ENCODE data around the gene CD300LF.

- TF ChIP-seq POLR2AphosphoS5 (IDR thresholded peaks at IDR 0.05) (no peak), CTCF (IDR thresholded peaks at IDR 0.05) (no peak), POLR2A (IDR thresholded peaks at IDR 0.05) (no peak), EP300 (IDR thresholded peaks at IDR 0.05; ENCODE audit: low read depth) (no peak)
These were observed 47.8 kb upstream of the CD300LF start for GRCh38 chr17:74760404-74761105.
